A549 (cell line): ENCODE measurements around the gene MRPL11. TPM values are rescaled to one million over a fixed set of nuclear protein-coding genes. Genes with fewer than 3 reads are reported as not detected.

Source experiments
- polyA plus RNA-seq, 4 experiments: library from polyadenylated mRNA; depleted of rRNA in 3 of 4; stranded (reverse); fragments of >200 nt; fragmentation: RNase III in 1 of 4; extraction: RNeasy Plus Mini Kit Qiagen cat#74134 plus additional on column Dnase treatment in 1 of 4; gene quantifications; 2 replicates in 3 of 4; 3 replicates in 1 of 4; pipeline ENCODE4 v1.2.3, GENCODE V29; 2011 to 2017
- small RNA-seq, 6 experiments: library from RNA; depleted of rRNA; stranded (forward); fragments of <200 nt; gene quantifications; one replicate each; pipeline ENCODE3, GENCODE V24; 2012

MRPL11 gene
- polyA plus RNA-seq, 2 of the 4 experiments (the other 2 are of a cell fraction): 62.9 to 73.8 TPM

Small RNA genes within 50 kb of the gene (small RNA-seq; reads per million reads assigned to genes)
- 0 reads per million in 6 experiments for gene RF00416
- gene RNU1-84P: 0 to 10.7 (median 0.14) reads per million in 6 experiments

Other genes starting within 250 kb of the MRPL11 start
- gene KLC2, start 181.1 kb downstream of the MRPL11 start, polyA plus RNA-seq (2011; rRNA removed): 13.7 and 13.8 TPM in 2 replicates
- 35.1 to 35.8 TPM (median 35.2 TPM) in 3 replicates for gene KLC2, start 181.1 kb downstream of the MRPL11 start, polyA plus RNA-seq (2017; fragmentation: RNase III; extraction: RNeasy Plus Mini Kit Qiagen cat#74134 plus additional on column Dnase treatment)
- 87.8 and 104 TPM in 2 replicates for gene RAB1B, start 170.2 kb downstream of the MRPL11 start, polyA plus RNA-seq (2011; rRNA removed)
- 141 to 149 TPM (median 147 TPM) in 3 replicates for gene RAB1B, start 170.2 kb downstream of the MRPL11 start, polyA plus RNA-seq (2017; fragmentation: RNase III; extraction: RNeasy Plus Mini Kit Qiagen cat#74134 plus additional on column Dnase treatment)
- 0.95 and 0.98 TPM in 2 replicates for gene CNIH2, start 160.7 kb downstream of the MRPL11 start, polyA plus RNA-seq (2011; rRNA removed)
- 1.1 to 1.5 TPM (median 1.3 TPM) in 3 replicates for gene CNIH2, start 160.7 kb downstream of the MRPL11 start, polyA plus RNA-seq (2017; fragmentation: RNase III; extraction: RNeasy Plus Mini Kit Qiagen cat#74134 plus additional on column Dnase treatment)
- gene YIF1A, start 149.7 kb downstream of the MRPL11 start, polyA plus RNA-seq (2011; rRNA removed): 99.7 and 132 TPM in 2 replicates
- gene YIF1A, start 149.7 kb downstream of the MRPL11 start, polyA plus RNA-seq (2017; fragmentation: RNase III; extraction: RNeasy Plus Mini Kit Qiagen cat#74134 plus additional on column Dnase treatment): 79.7 to 91.3 TPM (median 82.0 TPM) in 3 replicates
- gene TMEM151A, start 147.0 kb downstream of the MRPL11 start, polyA plus RNA-seq (2011; rRNA removed): 0.44 and 0.62 TPM in 2 replicates
- gene TMEM151A, start 147.0 kb downstream of the MRPL11 start, polyA plus RNA-seq (2017; fragmentation: RNase III; extraction: RNeasy Plus Mini Kit Qiagen cat#74134 plus additional on column Dnase treatment): 1.3 to 1.8 TPM (median 1.6 TPM) in 3 replicates
- 0.03 TPM in 1 of 2 replicates, not detected in the other for gene CD248, start 121.8 kb downstream of the MRPL11 start, polyA plus RNA-seq (2011; rRNA removed)
- gene CD248, start 121.8 kb downstream of the MRPL11 start, polyA plus RNA-seq (2017; fragmentation: RNase III; extraction: RNeasy Plus Mini Kit Qiagen cat#74134 plus additional on column Dnase treatment): not detected in 3 replicates
- gene RIN1, start 102.4 kb downstream of the MRPL11 start, polyA plus RNA-seq (2011; rRNA removed): 2.0 and 2.3 TPM in 2 replicates
- gene RIN1, start 102.4 kb downstream of the MRPL11 start, polyA plus RNA-seq (2017; fragmentation: RNase III; extraction: RNeasy Plus Mini Kit Qiagen cat#74134 plus additional on column Dnase treatment): 9.3 to 10.6 TPM (median 9.7 TPM) in 3 replicates
- gene BRMS1, start 93.7 kb downstream of the MRPL11 start, polyA plus RNA-seq (2011; rRNA removed): 47.4 and 56.2 TPM in 2 replicates
- 87.5 to 90.8 TPM (median 89.9 TPM) in 3 replicates for gene BRMS1, start 93.7 kb downstream of the MRPL11 start, polyA plus RNA-seq (2017; fragmentation: RNase III; extraction: RNeasy Plus Mini Kit Qiagen cat#74134 plus additional on column Dnase treatment)
- 11.0 and 12.2 TPM in 2 replicates for gene B4GAT1, start 91.2 kb downstream of the MRPL11 start, polyA plus RNA-seq (2011; rRNA removed)
- gene B4GAT1, start 91.2 kb downstream of the MRPL11 start, polyA plus RNA-seq (2017; fragmentation: RNase III; extraction: RNeasy Plus Mini Kit Qiagen cat#74134 plus additional on column Dnase treatment): 15.3 to 18.7 TPM (median 18.0 TPM) in 3 replicates
- 2.6 and 3.9 TPM in 2 replicates for gene SLC29A2, start 67.1 kb downstream of the MRPL11 start, polyA plus RNA-seq (2011; rRNA removed)
- gene SLC29A2, start 67.1 kb downstream of the MRPL11 start, polyA plus RNA-seq (2017; fragmentation: RNase III; extraction: RNeasy Plus Mini Kit Qiagen cat#74134 plus additional on column Dnase treatment): 4.3 to 7.6 TPM (median 6.4 TPM) in 3 replicates
- not detected in 2 replicates for gene NPAS4, start 17.8 kb downstream of the MRPL11 start, polyA plus RNA-seq (2011; rRNA removed)
- 0.03 TPM in 1 of 3 replicates, not detected in the others for gene NPAS4, start 17.8 kb downstream of the MRPL11 start, polyA plus RNA-seq (2017; fragmentation: RNase III; extraction: RNeasy Plus Mini Kit Qiagen cat#74134 plus additional on column Dnase treatment)
- 2.3 and 2.7 TPM in 2 replicates for gene PELI3, start 28.1 kb upstream of the MRPL11 start, polyA plus RNA-seq (2011; rRNA removed)
- gene PELI3, start 28.1 kb upstream of the MRPL11 start, polyA plus RNA-seq (2017; fragmentation: RNase III; extraction: RNeasy Plus Mini Kit Qiagen cat#74134 plus additional on column Dnase treatment): 4.4 to 5.7 TPM (median 5.6 TPM) in 3 replicates
- 52.2 TPM in 2 replicates for gene DPP3, start 41.6 kb upstream of the MRPL11 start, polyA plus RNA-seq (2011; rRNA removed)
- 70.5 to 71.7 TPM (median 71.1 TPM) in 3 replicates for gene DPP3, start 41.6 kb upstream of the MRPL11 start, polyA plus RNA-seq (2017; fragmentation: RNase III; extraction: RNeasy Plus Mini Kit Qiagen cat#74134 plus additional on column Dnase treatment)
- 12.5 and 14.7 TPM in 2 replicates for gene BBS1, start 71.8 kb upstream of the MRPL11 start, polyA plus RNA-seq (2011; rRNA removed)
- 10.9 to 13.4 TPM (median 12.5 TPM) in 3 replicates for gene BBS1, start 71.8 kb upstream of the MRPL11 start, polyA plus RNA-seq (2017; fragmentation: RNase III; extraction: RNeasy Plus Mini Kit Qiagen cat#74134 plus additional on column Dnase treatment)
- gene ZDHHC24, start 107.2 kb upstream of the MRPL11 start, polyA plus RNA-seq (2011; rRNA removed): 8.4 and 8.6 TPM in 2 replicates
- gene ZDHHC24, start 107.2 kb upstream of the MRPL11 start, polyA plus RNA-seq (2017; fragmentation: RNase III; extraction: RNeasy Plus Mini Kit Qiagen cat#74134 plus additional on column Dnase treatment): 6.8 to 9.3 TPM (median 8.7 TPM) in 3 replicates
- gene ACTN3, start 108.1 kb upstream of the MRPL11 start, polyA plus RNA-seq (2011; rRNA removed): 0.03 TPM in 1 of 2 replicates, not detected in the other
- gene ACTN3, start 108.1 kb upstream of the MRPL11 start, polyA plus RNA-seq (2017; fragmentation: RNase III; extraction: RNeasy Plus Mini Kit Qiagen cat#74134 plus additional on column Dnase treatment): not detected in 3 replicates
- 19.2 and 29.1 TPM in 2 replicates for gene CTSF, start 129.8 kb upstream of the MRPL11 start, polyA plus RNA-seq (2011; rRNA removed)
- gene CTSF, start 129.8 kb upstream of the MRPL11 start, polyA plus RNA-seq (2017; fragmentation: RNase III; extraction: RNeasy Plus Mini Kit Qiagen cat#74134 plus additional on column Dnase treatment): 23.0 to 32.1 TPM (median 29.8 TPM) in 3 replicates
- gene CCDC87, start 154.2 kb upstream of the MRPL11 start, polyA plus RNA-seq (2011; rRNA removed): 0.47 and 0.54 TPM in 2 replicates
- 0.56 to 0.68 TPM (median 0.65 TPM) in 3 replicates for gene CCDC87, start 154.2 kb upstream of the MRPL11 start, polyA plus RNA-seq (2017; fragmentation: RNase III; extraction: RNeasy Plus Mini Kit Qiagen cat#74134 plus additional on column Dnase treatment)
- 17.2 and 18.3 TPM in 2 replicates for gene CCS, start 154.3 kb upstream of the MRPL11 start, polyA plus RNA-seq (2011; rRNA removed)
- 40.3 to 48.2 TPM (median 46.5 TPM) in 3 replicates for gene CCS, start 154.3 kb upstream of the MRPL11 start, polyA plus RNA-seq (2017; fragmentation: RNase III; extraction: RNeasy Plus Mini Kit Qiagen cat#74134 plus additional on column Dnase treatment)
- 33.0 and 38.0 TPM in 2 replicates for gene RBM14, start 177.8 kb upstream of the MRPL11 start, polyA plus RNA-seq (2011; rRNA removed)
- 99.7 to 103 TPM (median 102 TPM) in 3 replicates for gene RBM14, start 177.8 kb upstream of the MRPL11 start, polyA plus RNA-seq (2017; fragmentation: RNase III; extraction: RNeasy Plus Mini Kit Qiagen cat#74134 plus additional on column Dnase treatment)
- 190 and 264 TPM in 2 replicates for gene RBM4, start 199.9 kb upstream of the MRPL11 start, polyA plus RNA-seq (2011; rRNA removed)
- gene RBM4, start 199.9 kb upstream of the MRPL11 start, polyA plus RNA-seq (2017; fragmentation: RNase III; extraction: RNeasy Plus Mini Kit Qiagen cat#74134 plus additional on column Dnase treatment): 164 to 171 TPM (median 168 TPM) in 3 replicates
- 30.1 and 32.7 TPM in 2 replicates for gene RBM4B, start 239.0 kb upstream of the MRPL11 start, polyA plus RNA-seq (2011; rRNA removed)
- gene RBM4B, start 239.0 kb upstream of the MRPL11 start, polyA plus RNA-seq (2017; fragmentation: RNase III; extraction: RNeasy Plus Mini Kit Qiagen cat#74134 plus additional on column Dnase treatment): 24.6 to 31.0 TPM (median 28.0 TPM) in 3 replicates